Activated T-helper 1 cell treated with anti-CD3 and anti-CD28 coated beads, Interleukin-2, amount 50 U/mL, for 16 hours (primary cell): Measurements from ENCODE around the gene LZTR1.
A peak's percentile ranks its signal among the peaks of the same experiment; 100 is the strongest.
"Not testable (repeated sequence)": the region's sequence is repeated elsewhere in the genome, so short reads cannot be mapped to it uniquely, and the experiment has no call there.

ENCODE experiments used
- DNase-seq, 2 donors: peaks; one replicate each; pipeline ENCODE4 v3.0.0-alpha.2; 2020; ENCODE audit warnings: low read depth in 1 of 2, low spot score in 1 of 2

LZTR1 gene

DNA sequence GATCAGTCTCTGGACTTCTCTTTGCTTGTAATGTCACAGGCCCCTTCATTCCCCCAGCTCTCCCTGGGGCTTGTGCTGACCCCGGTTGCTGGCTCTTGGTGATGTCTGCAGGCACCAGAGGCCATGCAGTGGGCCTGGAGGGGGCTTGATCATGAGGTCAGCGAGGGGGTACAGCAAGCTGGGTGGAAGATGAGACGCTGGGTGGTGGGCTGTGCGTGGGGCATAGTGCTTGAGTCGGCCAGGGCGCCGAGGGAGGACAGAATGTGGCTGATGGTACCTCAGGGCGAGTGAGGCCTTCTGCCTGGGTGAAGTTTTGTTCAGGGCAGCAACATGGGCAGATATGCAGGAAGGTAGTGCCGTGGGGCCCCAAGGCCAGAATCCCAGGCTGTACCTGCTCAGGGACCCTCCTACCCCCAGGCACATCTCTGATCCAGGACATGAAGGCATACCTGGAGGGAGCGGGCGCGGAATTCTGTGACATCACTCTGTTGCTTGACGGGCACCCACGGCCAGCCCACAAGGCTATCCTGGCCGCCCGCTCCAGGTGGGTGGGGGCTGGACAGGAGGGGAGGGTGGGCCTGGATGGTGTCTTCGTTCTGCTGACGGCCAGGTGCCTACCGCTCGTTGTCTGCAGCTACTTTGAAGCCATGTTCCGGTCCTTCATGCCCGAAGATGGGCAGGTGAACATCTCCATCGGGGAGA is 13.4 kb downstream of the LZTR1 start:
- DNase-seq: no peak

DNA sequence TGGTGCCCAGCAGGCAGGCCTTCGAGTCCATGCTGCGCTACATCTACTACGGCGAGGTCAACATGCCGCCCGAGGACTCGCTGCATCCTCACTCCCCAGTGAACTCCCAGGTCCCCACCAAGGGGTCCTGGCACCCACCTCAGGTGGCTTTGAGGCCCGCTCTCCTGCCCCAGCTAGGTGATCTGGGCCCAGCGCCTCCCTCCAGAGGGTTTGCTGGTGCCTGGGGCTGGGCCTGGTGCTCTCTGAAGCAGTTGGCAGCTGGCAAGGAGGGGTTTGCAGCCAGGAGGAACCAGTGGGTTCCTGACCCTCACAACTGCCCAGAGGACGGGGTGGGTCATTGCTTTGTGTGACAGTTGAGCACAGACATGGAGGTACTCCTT is 13.9 kb downstream of the LZTR1 start:
- no peak for DNase-seq

DNA sequence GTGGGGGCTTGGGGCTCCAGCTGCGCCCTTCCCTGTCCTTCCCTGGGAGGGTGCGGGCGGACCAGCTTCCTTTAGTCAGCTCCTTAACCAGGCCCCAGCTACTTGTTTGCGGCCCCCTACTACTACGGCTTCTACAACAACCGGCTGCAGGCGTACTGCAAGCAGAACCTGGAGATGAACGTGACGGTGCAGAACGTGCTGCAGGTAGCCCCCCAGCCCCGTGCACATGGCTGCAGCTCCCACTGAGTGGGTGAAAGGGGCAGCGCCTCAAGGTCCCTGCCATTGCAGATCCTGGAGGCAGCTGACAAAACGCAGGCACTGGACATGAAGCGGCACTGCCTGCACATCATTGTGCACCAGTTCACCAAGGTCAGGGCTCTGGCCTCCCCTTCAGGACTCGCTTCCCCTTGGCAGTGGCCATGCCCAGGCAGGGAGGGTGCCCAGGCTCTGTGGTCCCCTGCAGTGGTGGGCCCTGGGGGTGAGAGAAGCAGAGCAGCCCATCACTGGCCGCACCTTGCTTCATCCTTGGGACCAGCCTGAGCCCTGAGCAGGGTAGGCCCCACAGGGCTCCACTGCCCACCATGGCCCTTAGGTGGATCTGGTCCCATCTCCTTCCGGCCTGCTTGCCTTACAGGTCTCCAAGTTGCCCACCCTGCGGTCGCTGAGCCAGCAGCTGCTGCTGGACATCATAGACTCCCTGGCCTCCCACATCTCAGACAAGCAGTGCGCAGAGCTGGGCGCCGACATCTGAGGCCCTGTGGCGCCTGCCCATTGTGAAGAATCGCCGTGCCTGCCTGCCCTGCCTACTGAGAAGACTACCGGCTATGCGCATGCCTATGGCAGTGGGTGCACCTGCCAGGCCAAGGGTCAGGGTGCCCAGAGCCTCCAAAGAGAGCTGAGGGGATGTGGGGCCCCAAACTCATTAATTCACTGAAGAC is 14.8 kb downstream of the LZTR1 start:
- no peak for DNase-seq

DNA sequence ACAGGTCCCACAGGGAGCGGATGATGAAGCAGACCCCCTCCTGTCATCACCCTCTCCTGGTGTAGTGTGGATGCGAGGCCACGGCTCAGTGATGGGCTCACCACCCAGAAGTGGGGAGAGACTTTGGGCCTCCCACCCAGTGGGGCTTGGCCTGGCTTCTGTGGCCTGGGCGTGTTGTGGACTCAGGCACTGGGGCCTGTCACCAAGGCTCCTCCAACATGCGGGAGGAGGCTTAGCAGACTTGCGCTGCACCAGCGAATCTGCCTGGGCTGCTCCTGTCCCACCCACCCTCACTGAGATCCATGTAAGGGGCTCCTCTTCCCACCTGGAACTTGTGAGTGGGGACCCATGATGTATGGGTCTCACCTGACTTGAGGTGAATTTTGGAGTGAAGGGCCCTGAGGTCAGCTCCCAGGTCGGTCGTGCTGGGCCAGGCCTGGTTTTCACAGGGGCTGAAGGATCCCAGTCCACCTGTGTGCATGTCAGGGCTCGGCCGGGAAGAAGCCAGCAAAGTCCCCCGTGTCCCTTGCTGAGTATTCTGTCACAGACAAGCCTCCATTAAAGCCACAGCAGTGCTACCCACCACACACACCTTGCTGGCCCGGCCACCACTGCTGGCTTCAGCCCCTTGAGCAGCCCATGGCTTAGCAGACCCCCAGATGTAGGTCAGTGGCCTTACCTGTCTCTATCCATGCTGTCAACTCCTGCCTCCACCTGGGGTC is 15.6 kb downstream of the LZTR1 start:
- DNase-seq: no peak

DNA sequence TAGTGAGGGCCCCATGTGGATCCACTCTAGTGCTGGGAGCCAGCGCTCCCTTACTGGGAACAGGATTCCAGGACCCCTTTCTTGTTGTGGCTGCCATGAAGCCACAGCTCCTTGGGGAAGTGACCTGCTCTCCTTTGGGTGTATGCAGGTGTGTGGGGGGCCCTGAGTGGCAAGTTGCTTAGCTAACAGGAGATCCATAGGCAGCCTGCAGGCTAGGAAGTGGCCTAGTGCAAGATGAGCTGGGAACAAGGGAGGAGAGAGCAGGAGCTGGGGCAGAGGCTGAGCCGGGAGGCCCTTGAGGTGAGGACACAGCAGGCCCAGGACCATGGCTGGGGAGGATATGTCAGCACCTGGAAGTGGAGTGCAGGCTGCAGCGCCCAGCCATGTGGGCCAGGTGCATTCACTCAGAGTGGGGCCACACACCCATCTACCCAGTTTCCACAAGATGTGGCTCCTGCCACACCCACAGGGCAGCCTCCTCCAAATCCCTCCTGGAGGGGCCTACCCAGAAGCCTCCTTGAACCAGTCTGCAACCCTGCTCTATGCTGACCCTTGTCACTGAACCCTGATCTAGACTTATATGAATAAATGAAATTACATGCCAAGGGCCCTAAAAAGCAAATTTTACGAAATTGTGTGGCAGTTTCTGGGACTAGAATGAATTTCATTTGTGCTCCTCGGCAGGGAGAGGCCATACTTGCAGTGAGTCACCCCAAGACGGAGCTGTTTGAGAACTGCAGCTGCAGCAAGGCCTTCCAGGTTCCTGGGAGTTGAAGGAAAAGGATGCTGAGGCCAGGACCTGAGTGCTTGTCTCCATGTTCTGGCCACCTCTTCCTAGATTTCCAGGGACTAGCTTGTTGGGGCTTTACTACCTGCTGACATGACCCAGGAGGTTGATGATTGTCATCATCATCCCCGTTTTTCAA is 16.6 kb downstream of the LZTR1 start:
- no peak for DNase-seq

DNA sequence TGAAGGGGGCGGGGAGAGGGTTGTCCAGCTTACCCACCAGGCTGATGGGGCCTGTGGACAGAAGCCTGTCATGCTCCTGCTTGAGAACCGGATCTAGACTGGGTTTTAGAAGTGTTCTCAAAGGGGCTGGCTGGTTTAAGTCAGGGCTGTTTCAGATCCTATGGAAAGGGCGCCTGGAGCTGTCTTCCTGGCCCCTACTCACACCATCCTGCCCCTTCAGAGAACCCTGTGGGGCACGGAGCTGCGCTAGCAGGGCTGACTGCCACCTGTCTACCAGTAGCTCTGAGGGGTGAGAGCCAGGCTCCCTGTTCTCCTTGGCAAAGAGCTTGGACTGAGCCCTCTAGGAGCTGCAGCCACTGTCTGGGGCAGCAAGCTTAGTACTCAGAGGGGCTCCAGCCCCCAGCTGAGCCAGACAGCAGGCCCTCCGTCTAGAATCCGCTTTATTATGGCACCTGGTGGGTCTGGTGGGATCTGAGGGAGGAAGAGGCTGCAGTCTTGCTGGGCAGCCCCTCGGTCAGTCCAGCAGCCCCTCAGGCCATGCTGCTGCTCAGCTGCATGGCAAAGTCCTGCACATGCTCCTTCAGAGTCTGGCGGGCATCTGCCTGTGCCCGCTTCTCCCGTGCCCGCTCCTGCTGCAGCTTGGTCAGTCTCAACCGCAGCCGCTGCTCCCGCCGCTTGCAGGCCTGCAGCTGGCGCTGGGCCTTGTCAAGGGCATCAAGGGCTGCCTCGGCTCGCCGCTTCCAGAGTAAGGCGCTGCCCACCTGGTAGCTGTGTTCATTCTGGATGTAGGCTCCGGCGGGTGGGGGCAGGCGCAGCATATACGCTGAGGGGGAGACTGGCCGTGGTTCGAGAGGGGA is 17.5 kb downstream of the LZTR1 start:
- DNase-seq: no peak

DNA sequence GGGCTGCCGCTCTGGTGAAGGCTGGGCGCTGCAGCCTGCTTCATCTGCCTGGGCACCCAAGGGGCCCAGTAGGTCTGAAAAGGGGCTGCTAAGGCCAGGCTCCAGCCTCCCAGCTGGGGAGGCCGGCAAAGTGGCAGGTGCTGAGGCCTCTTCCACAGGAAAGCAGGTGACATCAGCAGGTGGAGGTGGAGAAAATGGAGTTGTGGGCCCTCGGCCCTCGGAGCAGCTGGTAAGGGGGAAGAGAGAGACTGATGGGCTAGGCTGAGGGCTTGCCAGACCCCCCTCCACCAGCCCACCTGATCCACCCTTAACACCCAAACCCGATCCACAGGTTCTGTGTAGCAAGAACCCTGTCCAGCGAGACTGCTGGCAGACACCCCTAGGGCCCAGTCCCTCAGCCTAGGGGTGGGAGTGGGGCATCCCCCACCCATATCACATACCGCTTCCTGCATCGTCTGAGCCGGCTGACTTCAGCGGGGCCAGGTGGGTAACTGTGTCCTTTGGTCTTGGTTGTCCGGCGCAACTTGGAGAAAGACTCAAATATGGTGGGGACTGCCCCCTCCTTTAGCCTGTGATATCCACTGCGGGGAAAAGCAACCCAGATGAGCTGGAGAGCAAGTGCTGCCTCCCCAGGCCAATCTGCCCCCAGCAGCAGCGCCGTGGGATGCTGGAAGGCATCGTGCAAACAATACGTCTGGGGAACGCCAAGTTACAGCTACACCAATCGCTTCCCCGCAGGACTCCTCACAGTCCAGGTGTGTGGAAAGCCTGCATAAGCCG is 18.3 kb downstream of the LZTR1 start:
- no peak for DNase-seq

GRCh38 chr22:21000987-21001600 is 19.0 kb downstream of the LZTR1 start:
- DNase-seq: no peak

- peak; percentile 94 to 96 for DNase-seq
These were observed 19.7 kb downstream of the LZTR1 start, which contains the start of gene THAP7 for GRCh38 chr22:21001601-21002325. TSS of gene THAP7 (minus strand) at chr22:21002118. CDS start at chr22:21001911, 207 bp downstream.

- DNase-seq: no peak
These were observed 21.7 kb downstream of the LZTR1 start for GRCh38 chr22:21003782-21004181.

DNA sequence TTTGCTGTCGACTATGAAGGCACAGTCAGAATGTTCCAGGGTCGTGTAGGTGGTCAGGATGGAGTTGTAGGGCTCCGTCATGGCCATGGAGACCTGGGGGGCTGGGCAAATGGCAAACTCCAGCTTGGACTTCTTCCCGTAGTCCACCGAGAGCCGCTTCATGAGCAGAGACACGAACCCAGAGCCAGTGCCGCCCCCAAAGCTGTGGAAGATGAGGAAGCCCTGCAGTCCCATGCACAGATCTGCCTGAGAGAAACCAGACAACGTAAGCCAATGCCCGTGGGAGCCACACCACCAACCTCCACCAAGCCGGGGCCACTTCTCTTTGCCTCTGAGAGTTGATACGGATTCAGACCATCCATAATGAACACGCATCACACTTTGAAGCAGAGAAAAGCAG is 27.1 kb downstream of the LZTR1 start:
- DNase-seq: not testable (repeated sequence)

- DNase-seq: no peak
These were observed 27.7 kb downstream of the LZTR1 start for GRCh38 chr22:21009638-21010425.

- no peak for DNase-seq
These were observed 28.5 kb downstream of the LZTR1 start for GRCh38 chr22:21010426-21011113.

- DNase-seq: no peak
These were observed 30.6 kb downstream of the LZTR1 start for GRCh38 chr22:21012446-21013407.

- DNase-seq: no peak
These were observed 31.6 kb downstream of the LZTR1 start for GRCh38 chr22:21013657-21014201.
